ENCODE data around the gene PITPNC1. TPM values are rescaled to one million over a fixed set of nuclear protein-coding genes. Genes with fewer than 3 reads are reported as not detected.

Gene PITPNC1
- total RNA-seq, 1 experiment from 2014 or later, result 40.1 TPM

DNA sequence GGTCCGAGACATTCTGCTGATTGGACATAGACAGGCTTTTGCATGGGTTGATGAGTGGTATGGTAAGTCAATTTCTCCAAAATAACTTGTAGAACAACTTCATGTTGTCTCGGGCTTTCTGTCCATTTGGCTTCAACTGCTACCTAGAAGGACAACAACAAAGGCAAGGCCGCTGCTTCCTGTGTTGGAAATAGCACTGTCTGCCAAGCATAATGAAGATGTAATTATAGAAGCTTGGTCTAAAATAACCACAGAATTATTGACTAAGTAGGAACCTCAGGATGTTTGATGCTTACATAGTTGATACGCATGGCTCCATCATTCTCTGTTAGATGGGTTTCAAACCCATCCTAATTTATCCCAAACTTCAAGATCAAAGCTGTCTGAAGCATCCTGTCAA is 298.4 kb downstream of the PITPNC1 start:
- Mint-ChIP-seq H3K4me1 (ENCODE audit: insufficient read depth, unreplicated experiment) (no peaks in the 10 kb centered on the region), H3K4me3 (ENCODE audit: unreplicated experiment) (no peak overlapping the region), H3K27ac (ENCODE audit: low read depth, unreplicated experiment) (no peak overlapping the region), H3K27me3 (ENCODE audit: insufficient read depth, unreplicated experiment) (no peaks in the 10 kb centered on the region), H3K9me3 (ENCODE audit: unreplicated experiment) (no peaks in the 10 kb centered on the region), H3K36me3 (ENCODE audit: insufficient read depth, unreplicated experiment) (no peaks in the 10 kb centered on the region)
- intact Hi-C loops (cut with micrococcal nuclease), result no loop called here
- ChIA-PET POLR2A (no interaction called here), CTCF (no interaction called here)
- BruUV-seq (replicated peaks), result no TSS peak
- no peak for DNase-seq (ENCODE audit: unreplicated experiment)
- TF ChIP-seq, protein P1, sequence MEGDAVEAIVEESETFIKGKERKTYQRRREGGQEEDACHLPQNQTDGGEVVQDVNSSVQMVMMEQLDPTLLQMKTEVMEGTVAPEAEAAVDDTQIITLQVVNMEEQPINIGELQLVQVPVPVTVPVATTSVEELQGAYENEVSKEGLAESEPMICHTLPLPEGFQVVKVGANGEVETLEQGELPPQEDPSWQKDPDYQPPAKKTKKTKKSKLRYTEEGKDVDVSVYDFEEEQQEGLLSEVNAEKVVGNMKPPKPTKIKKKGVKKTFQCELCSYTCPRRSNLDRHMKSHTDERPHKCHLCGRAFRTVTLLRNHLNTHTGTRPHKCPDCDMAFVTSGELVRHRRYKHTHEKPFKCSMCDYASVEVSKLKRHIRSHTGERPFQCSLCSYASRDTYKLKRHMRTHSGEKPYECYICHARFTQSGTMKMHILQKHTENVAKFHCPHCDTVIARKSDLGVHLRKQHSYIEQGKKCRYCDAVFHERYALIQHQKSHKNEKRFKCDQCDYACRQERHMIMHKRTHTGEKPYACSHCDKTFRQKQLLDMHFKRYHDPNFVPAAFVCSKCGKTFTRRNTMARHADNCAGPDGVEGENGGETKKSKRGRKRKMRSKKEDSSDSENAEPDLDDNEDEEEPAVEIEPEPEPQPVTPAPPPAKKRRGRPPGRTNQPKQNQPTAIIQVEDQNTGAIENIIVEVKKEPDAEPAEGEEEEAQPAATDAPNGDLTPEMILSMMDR (IDR thresholded peaks at IDR 0.05; ENCODE audit: unreplicated experiment), result no peak

DNA sequence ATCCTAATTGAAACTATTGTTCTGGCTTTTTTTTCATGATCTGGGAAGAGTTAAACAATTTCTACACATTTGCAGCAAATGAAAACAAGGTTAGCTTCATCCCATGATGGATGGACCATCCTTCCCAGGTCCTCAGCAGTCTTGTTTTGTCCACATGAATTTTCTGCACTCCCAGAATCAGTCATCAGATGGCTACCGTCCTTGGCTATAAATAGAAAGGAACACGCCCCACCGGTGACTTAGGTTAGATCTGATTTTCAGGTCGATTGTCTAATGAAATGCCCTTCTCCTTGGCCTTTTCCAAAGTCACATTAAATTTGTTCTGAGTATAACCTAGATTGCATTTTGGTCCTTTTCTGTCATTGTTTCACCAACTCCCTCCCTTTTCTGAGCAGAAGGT is 299.2 kb downstream of the PITPNC1 start:
- intact Hi-C loops (cut with micrococcal nuclease), result no loop called here
- TF ChIP-seq, protein P1 (IDR thresholded peaks at IDR 0.05; ENCODE audit: unreplicated experiment), result no peak
- Mint-ChIP-seq H3K27me3 (ENCODE audit: insufficient read depth, unreplicated experiment) (no peaks in the 10 kb centered on the region), H3K4me1 (ENCODE audit: insufficient read depth, unreplicated experiment) (no peaks in the 10 kb centered on the region), H3K4me3 (ENCODE audit: unreplicated experiment) (no peak overlapping the region), H3K9me3 (ENCODE audit: unreplicated experiment) (no peaks in the 10 kb centered on the region), H3K27ac (ENCODE audit: low read depth, unreplicated experiment) (no peak overlapping the region), H3K36me3 (ENCODE audit: insufficient read depth, unreplicated experiment) (no peaks in the 10 kb centered on the region)
- CTCF ChIA-PET, result interaction anchor here (0.6 kb wide), 1 partner anchor 301 kb away, joined by 3 read pairs; no protein-coding TSS in a partner anchor
- BruUV-seq (replicated peaks), result no TSS peak
- POLR2A ChIA-PET, result interaction anchor here (0.6 kb wide), 1 partner anchor 96 kb away, joined by 3 read pairs; no protein-coding TSS in a partner anchor
- no peak for DNase-seq (ENCODE audit: unreplicated experiment)

GRCh38 chr17:67678414-67678813 is 301.3 kb downstream of the PITPNC1 start:
- no peaks in the 10 kb centered on the region for H3K27me3 Mint-ChIP-seq (ENCODE audit: insufficient read depth, unreplicated experiment)
- ChIA-PET POLR2A (interaction anchor here (0.7 kb wide), 1 partner anchor 29 kb away, joined by 3 read pairs; no protein-coding TSS in a partner anchor), CTCF (interaction anchor here (1.0 kb wide), 1 partner anchor 12 kb away, joined by 3 read pairs; no protein-coding TSS in a partner anchor)
- H3K9me3 Mint-ChIP-seq (ENCODE audit: unreplicated experiment), result no peaks in the 10 kb centered on the region
- no peak overlapping the region for H3K27ac Mint-ChIP-seq (ENCODE audit: low read depth, unreplicated experiment)
- H3K36me3 Mint-ChIP-seq (ENCODE audit: insufficient read depth, unreplicated experiment), result no peaks in the 10 kb centered on the region
- H3K4me3 Mint-ChIP-seq (ENCODE audit: unreplicated experiment), result no peak overlapping the region
- no TSS peak for BruUV-seq (replicated peaks)
- no peak for DNase-seq (ENCODE audit: unreplicated experiment)
- TF ChIP-seq, protein P1 (IDR thresholded peaks at IDR 0.05; ENCODE audit: unreplicated experiment), result no peak
- no peaks in the 10 kb centered on the region for H3K4me1 Mint-ChIP-seq (ENCODE audit: insufficient read depth, unreplicated experiment)
- intact Hi-C loops (cut with micrococcal nuclease), result no loop called here

GRCh38 chr17:67679225-67679624 is 302.1 kb downstream of the PITPNC1 start:
- Mint-ChIP-seq H3K27ac (ENCODE audit: low read depth, unreplicated experiment) (no peak overlapping the region), H3K27me3 (ENCODE audit: insufficient read depth, unreplicated experiment) (no peaks in the 10 kb centered on the region), H3K4me1 (ENCODE audit: insufficient read depth, unreplicated experiment) (no peaks in the 10 kb centered on the region), H3K36me3 (ENCODE audit: insufficient read depth, unreplicated experiment) (no peaks in the 10 kb centered on the region), H3K4me3 (ENCODE audit: unreplicated experiment) (no peak overlapping the region), H3K9me3 (ENCODE audit: unreplicated experiment) (no peaks in the 10 kb centered on the region)
- DNase-seq (ENCODE audit: unreplicated experiment), result no peak
- intact Hi-C loops (cut with micrococcal nuclease), result no loop called here
- BruUV-seq (replicated peaks), result no TSS peak
- CTCF ChIA-PET, result no interaction called here
- POLR2A ChIA-PET, result no interaction called here
- TF ChIP-seq, protein P1 (IDR thresholded peaks at IDR 0.05; ENCODE audit: unreplicated experiment), result no peak

All from MCF 10A (cell line).